GM19025 (cell line): ENCODE data around the gene TTC23L.
"Not testable (repeated sequence)": the region's sequence is repeated elsewhere in the genome, so short reads cannot be mapped to it uniquely, and the experiment has no call there.

Experiments
- ATAC-seq: cut with Tn5 transposase; IDR thresholded peaks from one replicate; pipeline ENCODE4 v1.9.1; 2021; ENCODE audit warnings: mild to moderate bottlenecking, low read depth, moderate library complexity; ENCODE audit not compliant: unreplicated experiment

TTC23L gene

GRCh38 chr5:34838785-34839714 lies at the start of gene TTC23L:
Gene TTC23L, plus strand, starts transcription at chr5:34839164. Its CDS starts 1,508 bp downstream, at chr5:34840672.
- ATAC-seq: peak; percentile 100

GRCh38 chr5:34789639-34790038 lies 49.3 kb upstream of the TTC23L start:
- no peak for ATAC-seq

- ATAC-seq: no peak
These were observed 48.9 kb upstream of the TTC23L start for GRCh38 chr5:34790069-34790468.

GRCh38 chr5:34791761-34792244 lies 47.2 kb upstream of the TTC23L start:
- no peak for ATAC-seq

- ATAC-seq: no peak
These were observed 36.0 kb upstream of the TTC23L start for GRCh38 chr5:34802834-34803563.

- ATAC-seq: no peak
These were observed 34.8 kb upstream of the TTC23L start for GRCh38 chr5:34803974-34804732.

GRCh38 chr5:34804913-34805312 lies 34.1 kb upstream of the TTC23L start:
- ATAC-seq: no peak

- no peak for ATAC-seq
These were observed 32.4 kb upstream of the TTC23L start for GRCh38 chr5:34806532-34806931.

- ATAC-seq: no peak
These were observed 27.3 kb upstream of the TTC23L start for GRCh38 chr5:34811706-34812105.

- ATAC-seq: no peak
These were observed 25.5 kb upstream of the TTC23L start for GRCh38 chr5:34813509-34813908.

GRCh38 chr5:34817558-34818351 lies 21.2 kb upstream of the TTC23L start:
- no peak for ATAC-seq

- ATAC-seq: no peak
These were observed 20.2 kb upstream of the TTC23L start for GRCh38 chr5:34818717-34819116.

GRCh38 chr5:34820593-34820992 lies 18.4 kb upstream of the TTC23L start:
- no peak for ATAC-seq

- no peak for ATAC-seq
These were observed 15.8 kb upstream of the TTC23L start for GRCh38 chr5:34822956-34823715.

GRCh38 chr5:34826347-34826746 lies 12.6 kb upstream of the TTC23L start:
- ATAC-seq: no peak

GRCh38 chr5:34827588-34828506 lies 11.1 kb upstream of the TTC23L start:
- no peak for ATAC-seq

GRCh38 chr5:34830827-34831226 lies 8.1 kb upstream of the TTC23L start:
- not testable (repeated sequence) for ATAC-seq

GRCh38 chr5:34831303-34831702 lies 7.7 kb upstream of the TTC23L start:
- ATAC-seq: no peak
